ENCODE results near the gene SPTA1.
"Not testable (repeated sequence)": the region's sequence is repeated elsewhere in the genome, so short reads cannot be mapped to it uniquely, and the experiment has no call there.

GRCh38 chr1:158691149-158691548, 4.6 kb upstream of the SPTA1 start:
- not testable (repeated sequence) for TF ChIP-seq CTCF (conservative IDR thresholded peaks at IDR 0.05; ENCODE audit: low read length); EZH2phosphoT487 (IDR thresholded peaks at IDR 0.05; ENCODE audit: borderline replicate concordance, low read depth, low read length)

Measured in OCI-LY7 (cell line).